GM13976 (cell line): ENCODE results near the gene FAM3C.
"Not testable (repeated sequence)": the region's sequence is repeated elsewhere in the genome, so short reads cannot be mapped to it uniquely, and the experiment has no call there.

Source experiments
- DNase-seq: peaks from one replicate; pipeline ENCODE4 v3.0.0; 2012; ENCODE audit warnings: low spot score
- in situ Hi-C: fragments of 300-500 bp; cut with MboI; formaldehyde crosslinking; loops from one replicate; pipeline ENCODE4 v1.12.0; 2022; ENCODE audit warnings: low sequenced_read_pairs, mixed read lengths, inconsistent platforms; ENCODE audit not compliant: unreplicated experiment
- TF ChIP-seq, protein P1 (sequence below): IDR thresholded peaks from 2 replicates; pipeline ENCODE4 v1.5.1; 2012; ENCODE audit warnings: borderline replicate concordance, mild to moderate bottlenecking; ENCODE audit not compliant: insufficient read depth; ENCODE audit errors: extremely low read depth, missing control alignments, control extremely low read depth

Gene FAM3C

DNA sequence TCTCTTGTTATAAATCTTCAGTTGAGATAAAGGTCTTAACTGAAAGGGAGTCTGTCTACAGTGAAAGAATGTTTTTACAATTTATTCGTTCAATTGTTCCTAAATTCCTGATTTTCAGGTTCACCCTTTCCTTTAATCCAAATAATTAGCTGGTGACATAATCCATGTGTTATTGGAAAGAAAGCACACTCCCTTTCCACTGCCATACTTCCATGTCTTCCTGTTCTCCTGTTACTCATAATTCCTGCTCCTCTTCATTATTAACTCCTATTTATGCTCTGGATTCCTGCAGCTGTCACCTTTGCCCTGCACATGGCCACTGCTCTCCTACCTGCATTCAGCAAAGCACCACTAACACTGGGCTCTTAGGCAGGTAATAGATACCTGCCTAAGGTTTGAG, 40.0 kb upstream of the FAM3C start:
- in situ Hi-C loops = no loop called here
- TF ChIP-seq, protein P1, sequence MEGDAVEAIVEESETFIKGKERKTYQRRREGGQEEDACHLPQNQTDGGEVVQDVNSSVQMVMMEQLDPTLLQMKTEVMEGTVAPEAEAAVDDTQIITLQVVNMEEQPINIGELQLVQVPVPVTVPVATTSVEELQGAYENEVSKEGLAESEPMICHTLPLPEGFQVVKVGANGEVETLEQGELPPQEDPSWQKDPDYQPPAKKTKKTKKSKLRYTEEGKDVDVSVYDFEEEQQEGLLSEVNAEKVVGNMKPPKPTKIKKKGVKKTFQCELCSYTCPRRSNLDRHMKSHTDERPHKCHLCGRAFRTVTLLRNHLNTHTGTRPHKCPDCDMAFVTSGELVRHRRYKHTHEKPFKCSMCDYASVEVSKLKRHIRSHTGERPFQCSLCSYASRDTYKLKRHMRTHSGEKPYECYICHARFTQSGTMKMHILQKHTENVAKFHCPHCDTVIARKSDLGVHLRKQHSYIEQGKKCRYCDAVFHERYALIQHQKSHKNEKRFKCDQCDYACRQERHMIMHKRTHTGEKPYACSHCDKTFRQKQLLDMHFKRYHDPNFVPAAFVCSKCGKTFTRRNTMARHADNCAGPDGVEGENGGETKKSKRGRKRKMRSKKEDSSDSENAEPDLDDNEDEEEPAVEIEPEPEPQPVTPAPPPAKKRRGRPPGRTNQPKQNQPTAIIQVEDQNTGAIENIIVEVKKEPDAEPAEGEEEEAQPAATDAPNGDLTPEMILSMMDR = no peak
- no peak for DNase-seq

- in situ Hi-C loops = no loop called here
- DNase-seq = peak; percentile 26
- TF ChIP-seq, protein P1 = no peak
Measured at GRCh38 chr7:121433775-121434174, 37.7 kb upstream of the FAM3C start.

- in situ Hi-C loops, DNase-seq: not testable (repeated sequence)
Measured at GRCh38 chr7:121432486-121432885, 36.4 kb upstream of the FAM3C start.

DNA sequence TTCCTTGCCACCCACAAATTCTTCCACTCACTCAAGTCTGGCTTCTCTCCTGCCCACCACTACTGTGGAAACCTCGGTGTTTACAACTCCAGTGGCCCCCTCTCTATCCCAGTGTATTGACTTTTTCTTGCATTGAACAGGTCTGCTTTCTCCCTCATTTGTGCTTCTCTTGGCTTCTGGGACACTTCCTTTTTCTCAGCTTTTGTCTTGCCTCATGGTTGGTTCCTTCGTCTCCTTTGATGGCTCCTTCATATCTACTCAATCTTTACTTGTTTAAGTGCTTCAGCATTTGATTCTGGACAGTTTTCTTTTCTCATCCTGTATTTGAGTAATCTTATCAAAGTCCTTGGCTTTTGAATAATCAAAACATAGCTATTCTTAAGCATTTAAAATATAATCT, 35.9 kb upstream of the FAM3C start:
- TF ChIP-seq, protein P1 = no peak
- DNase-seq = no peak
- in situ Hi-C loops = no loop called here

DNA sequence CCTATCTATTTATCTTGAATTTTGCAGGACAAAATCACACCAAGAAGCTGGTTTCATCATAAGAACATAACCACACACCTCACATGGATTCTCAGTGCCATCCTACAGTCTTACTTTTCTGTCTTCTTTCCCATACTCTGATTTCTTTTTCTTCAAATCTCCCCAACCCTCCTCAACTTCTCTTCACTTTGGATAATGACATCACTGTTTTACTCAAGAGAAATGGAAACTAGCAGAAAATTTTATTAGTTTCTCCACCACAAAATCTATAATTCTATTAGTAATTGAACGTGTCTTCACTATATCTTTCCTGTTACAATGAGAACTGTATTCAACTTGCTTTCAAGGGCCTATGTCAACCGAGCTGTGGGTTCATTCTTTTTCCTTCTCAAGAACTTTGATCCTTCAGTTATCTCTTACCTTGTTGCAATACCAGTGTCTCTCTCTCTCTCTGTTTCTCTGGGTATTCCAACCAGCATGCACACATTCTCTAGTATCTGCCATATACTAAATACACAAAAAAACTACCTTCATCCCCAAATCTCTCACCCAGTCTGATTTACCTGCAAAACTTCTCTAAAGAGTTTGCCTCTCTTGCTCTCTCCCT, 35.4 kb upstream of the FAM3C start:
- in situ Hi-C loops = no loop called here
- no peak for DNase-seq
- TF ChIP-seq, protein P1 = no peak

GRCh38 chr7:121430558-121430957, 34.5 kb upstream of the FAM3C start:
- in situ Hi-C loops = no loop called here
- TF ChIP-seq, protein P1 = no peak
- DNase-seq = no peak

DNA sequence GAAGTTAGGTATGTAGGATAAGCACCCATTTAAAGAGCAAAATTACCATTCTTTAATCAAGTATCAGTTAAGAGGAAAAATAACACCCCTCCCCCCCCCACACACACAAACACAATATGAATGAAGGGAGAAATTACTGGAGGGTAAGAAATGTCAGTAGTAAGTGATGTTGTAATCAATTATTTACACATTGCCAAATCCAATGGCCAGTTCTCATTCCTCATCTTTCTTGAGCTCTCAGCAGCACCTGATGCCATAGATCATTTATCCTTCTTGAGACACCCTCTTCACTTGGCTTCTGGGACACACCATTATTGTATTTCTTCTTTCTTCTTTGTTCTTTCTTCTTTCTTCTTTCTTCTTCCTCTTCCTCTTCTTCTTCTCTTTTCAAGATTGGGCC, 33.7 kb upstream of the FAM3C start:
- no peak for DNase-seq
- TF ChIP-seq, protein P1 = no peak
- in situ Hi-C loops = no loop called here
